ENCODE data around the gene FPR3. TPM values are rescaled to one million over a fixed set of nuclear protein-coding genes. Genes with fewer than 3 reads are reported as not detected.
A peak's percentile ranks its signal among the peaks of the same experiment; 100 is the strongest.

The FPR3 gene
- total RNA-seq, 4 donors from 2014 or later = 3.4 to 4.8 TPM; not detected in 2

DNA sequence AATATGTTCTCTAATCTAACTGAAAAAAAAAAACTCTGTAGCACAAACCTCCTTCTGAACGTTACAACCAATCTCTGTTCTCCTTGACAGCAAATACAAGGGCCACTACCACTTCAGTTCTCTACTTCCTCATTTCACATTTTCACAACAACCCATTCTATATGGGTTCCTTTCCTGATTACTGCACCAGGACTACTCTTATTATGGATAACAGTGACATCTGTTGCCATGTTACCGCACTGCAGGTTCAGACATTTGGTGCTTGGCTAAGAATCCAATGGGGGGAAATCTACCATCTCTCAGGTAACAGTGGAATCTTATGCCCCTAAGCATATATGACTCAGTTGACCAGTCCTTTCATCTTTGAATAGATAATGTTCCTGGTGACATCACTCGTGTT lies 11.6 kb upstream of the FPR3 start:
- DNase-seq = no peak
- H3K4me3 ChIP-seq = no peak overlapping the region
- H3K27ac ChIP-seq = no peak overlapping the region
- TF ChIP-seq POLR2A (IDR thresholded peaks at IDR 0.05) (no peak), EP300 (IDR thresholded peaks at IDR 0.05; ENCODE audit: low read depth) (no peak), POLR2AphosphoS5 (IDR thresholded peaks at IDR 0.05) (no peak)
- TF ChIP-seq, protein P1, sequence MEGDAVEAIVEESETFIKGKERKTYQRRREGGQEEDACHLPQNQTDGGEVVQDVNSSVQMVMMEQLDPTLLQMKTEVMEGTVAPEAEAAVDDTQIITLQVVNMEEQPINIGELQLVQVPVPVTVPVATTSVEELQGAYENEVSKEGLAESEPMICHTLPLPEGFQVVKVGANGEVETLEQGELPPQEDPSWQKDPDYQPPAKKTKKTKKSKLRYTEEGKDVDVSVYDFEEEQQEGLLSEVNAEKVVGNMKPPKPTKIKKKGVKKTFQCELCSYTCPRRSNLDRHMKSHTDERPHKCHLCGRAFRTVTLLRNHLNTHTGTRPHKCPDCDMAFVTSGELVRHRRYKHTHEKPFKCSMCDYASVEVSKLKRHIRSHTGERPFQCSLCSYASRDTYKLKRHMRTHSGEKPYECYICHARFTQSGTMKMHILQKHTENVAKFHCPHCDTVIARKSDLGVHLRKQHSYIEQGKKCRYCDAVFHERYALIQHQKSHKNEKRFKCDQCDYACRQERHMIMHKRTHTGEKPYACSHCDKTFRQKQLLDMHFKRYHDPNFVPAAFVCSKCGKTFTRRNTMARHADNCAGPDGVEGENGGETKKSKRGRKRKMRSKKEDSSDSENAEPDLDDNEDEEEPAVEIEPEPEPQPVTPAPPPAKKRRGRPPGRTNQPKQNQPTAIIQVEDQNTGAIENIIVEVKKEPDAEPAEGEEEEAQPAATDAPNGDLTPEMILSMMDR (IDR thresholded peaks at IDR 0.05) = no peak
- 14 to 22% methylated on average over 3 of the region's 3 CpGs for WGBS, 2 donors (ENCODE audit: low coverage in 1 of 2)
- H3K9me3 ChIP-seq = no peaks in the 10 kb centered on the region
- H3K27me3 ChIP-seq = no peaks in the 10 kb centered on the region
- intact Hi-C loops (cut with DNase I; ENCODE audit: low total_unique reads) (no loop called here), in situ Hi-C loops (cut with MboI; ENCODE audit: low pct_ligation_motif_present in 1 of 4, low pct_unique_long_range_greater_than_20kb in 1 of 4, low sequenced_read_pairs in 3 of 4) (loop anchor here in 1 of 4 donors (25.0 kb wide), 1 partner anchor 321 kb away; the partner anchor contains the start of gene SIGLEC8)
- H3K36me3 ChIP-seq = no peaks in the 10 kb centered on the region
- H3K4me1 ChIP-seq = no peaks in the 10 kb centered on the region

DNA sequence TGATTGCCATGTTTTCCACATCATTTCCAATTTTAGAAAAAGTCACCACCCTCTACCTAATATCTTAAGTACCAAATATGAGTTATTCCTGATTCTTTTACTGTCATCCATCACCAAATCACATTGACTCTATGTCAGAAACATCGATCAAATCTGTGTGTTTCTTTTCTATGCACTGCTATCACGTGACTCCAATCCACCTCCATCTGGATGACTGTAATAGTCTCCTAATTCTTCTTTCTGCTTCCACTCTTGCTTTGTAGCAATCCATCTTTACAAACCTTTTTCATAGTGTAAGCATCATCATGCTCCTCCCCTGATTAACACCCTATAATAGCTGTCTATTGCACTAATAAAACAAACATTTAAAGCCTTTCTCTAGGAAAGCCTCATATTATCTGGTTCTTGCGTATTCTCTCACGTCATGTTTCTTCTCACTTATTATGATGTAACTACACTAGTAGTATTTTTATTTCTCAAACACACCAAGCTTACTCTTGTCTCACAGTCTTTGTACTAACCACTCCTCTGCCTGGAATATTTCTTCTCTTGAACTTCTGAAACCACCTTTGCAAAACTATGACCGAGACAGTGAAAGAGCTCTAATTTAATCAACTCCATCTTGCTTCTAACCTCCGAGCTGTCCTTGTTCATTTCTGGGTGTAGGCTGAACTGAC lies 10.7 kb upstream of the FPR3 start:
- Histone ChIP-seq H3K4me3 (no peak overlapping the region), H3K36me3 (no peaks in the 10 kb centered on the region), H3K27ac (peak overlapping the region in 2 of 4 donors; percentile 29 to 45), H3K4me1 (no peaks in the 10 kb centered on the region), H3K9me3 (no peaks in the 10 kb centered on the region), H3K27me3 (no peaks in the 10 kb centered on the region)
- in situ Hi-C loops (cut with MboI; ENCODE audit: low pct_ligation_motif_present in 1 of 4, low pct_unique_long_range_greater_than_20kb in 1 of 4, low sequenced_read_pairs in 3 of 4) (loop anchor here in 1 of 4 donors (25.0 kb wide), 1 partner anchor 322 kb away; the partner anchor contains the start of gene SIGLEC8), intact Hi-C loops (cut with DNase I; ENCODE audit: low total_unique reads) (no loop called here)
- 58 to 64% methylated on average over 6 of the region's 6 CpGs for WGBS, 2 donors (ENCODE audit: low coverage in 1 of 2)
- no peak for DNase-seq
- TF ChIP-seq EP300 (IDR thresholded peaks at IDR 0.05; ENCODE audit: low read depth) (no peak), POLR2AphosphoS5 (IDR thresholded peaks at IDR 0.05) (no peak), POLR2A (IDR thresholded peaks at IDR 0.05) (no peak)
- TF ChIP-seq, protein P1 (IDR thresholded peaks at IDR 0.05) = no peak

DNA sequence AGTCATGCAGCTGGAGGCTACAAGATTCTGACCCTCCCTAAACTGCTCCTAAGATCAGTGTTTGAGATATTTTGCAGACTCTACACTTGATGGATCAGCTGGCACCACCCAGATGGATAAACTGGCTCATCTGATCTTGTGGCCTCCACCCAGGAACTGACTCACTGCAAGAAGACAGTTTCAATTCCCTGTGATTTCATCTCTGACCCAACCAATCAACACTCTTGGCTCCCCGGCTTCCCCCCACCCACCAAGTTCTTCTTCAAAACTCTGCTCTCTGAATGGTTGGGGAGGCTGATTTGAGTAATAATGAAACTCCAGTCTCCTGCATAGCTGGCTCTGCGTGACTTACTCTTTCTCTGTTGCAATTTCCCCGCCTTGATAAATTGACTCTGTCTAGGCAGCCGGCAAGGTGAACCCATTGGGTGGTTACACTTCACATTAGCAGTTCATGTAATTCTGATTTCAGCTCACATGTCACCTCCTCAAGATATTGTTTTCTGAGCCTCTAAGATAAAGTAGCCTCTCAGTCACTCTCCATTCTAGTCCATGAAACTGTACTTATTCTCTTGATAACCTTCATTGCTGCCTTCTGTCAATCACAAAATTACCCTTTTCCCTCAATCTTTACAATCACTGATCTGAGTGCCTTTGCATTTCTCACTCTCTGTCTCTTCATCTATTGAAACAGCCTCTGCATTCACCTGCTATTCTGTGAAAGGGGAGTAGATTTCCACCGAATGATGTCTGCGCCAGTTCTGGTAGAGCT lies 9.9 kb upstream of the FPR3 start:
- in situ Hi-C loops (cut with MboI; ENCODE audit: low pct_ligation_motif_present in 1 of 4, low pct_unique_long_range_greater_than_20kb in 1 of 4, low sequenced_read_pairs in 3 of 4) (loop anchor here in 1 of 4 donors (25.0 kb wide), 1 partner anchor 323 kb away; the partner anchor contains the start of gene SIGLEC8), intact Hi-C loops (cut with DNase I; ENCODE audit: low total_unique reads) (no loop called here)
- Histone ChIP-seq H3K4me3 (no peak overlapping the region), H3K27me3 (no peaks in the 10 kb centered on the region), H3K27ac (peak overlapping the region; percentile 13 to 45 (median 24)), H3K4me1 (no peaks in the 10 kb centered on the region), H3K9me3 (no peaks in the 10 kb centered on the region), H3K36me3 (no peaks in the 10 kb centered on the region)
- TF ChIP-seq, protein P1 (IDR thresholded peaks at IDR 0.05) = no peak
- no peak for TF ChIP-seq POLR2A (IDR thresholded peaks at IDR 0.05)
- TF ChIP-seq POLR2AphosphoS5 (IDR thresholded peaks at IDR 0.05) = no peak
- TF ChIP-seq EP300 (IDR thresholded peaks at IDR 0.05; ENCODE audit: low read depth) = no peak
- WGBS, 2 donors (ENCODE audit: low coverage in 1 of 2) = 70 to 75% methylated on average over 4 to 6 of the region's 6 CpGs
- DNase-seq = peak; percentile 50

Data from transverse colon (tissue), 4 donors.